ENCODE data around the gene SUN1.

The SUN1 gene

DNA sequence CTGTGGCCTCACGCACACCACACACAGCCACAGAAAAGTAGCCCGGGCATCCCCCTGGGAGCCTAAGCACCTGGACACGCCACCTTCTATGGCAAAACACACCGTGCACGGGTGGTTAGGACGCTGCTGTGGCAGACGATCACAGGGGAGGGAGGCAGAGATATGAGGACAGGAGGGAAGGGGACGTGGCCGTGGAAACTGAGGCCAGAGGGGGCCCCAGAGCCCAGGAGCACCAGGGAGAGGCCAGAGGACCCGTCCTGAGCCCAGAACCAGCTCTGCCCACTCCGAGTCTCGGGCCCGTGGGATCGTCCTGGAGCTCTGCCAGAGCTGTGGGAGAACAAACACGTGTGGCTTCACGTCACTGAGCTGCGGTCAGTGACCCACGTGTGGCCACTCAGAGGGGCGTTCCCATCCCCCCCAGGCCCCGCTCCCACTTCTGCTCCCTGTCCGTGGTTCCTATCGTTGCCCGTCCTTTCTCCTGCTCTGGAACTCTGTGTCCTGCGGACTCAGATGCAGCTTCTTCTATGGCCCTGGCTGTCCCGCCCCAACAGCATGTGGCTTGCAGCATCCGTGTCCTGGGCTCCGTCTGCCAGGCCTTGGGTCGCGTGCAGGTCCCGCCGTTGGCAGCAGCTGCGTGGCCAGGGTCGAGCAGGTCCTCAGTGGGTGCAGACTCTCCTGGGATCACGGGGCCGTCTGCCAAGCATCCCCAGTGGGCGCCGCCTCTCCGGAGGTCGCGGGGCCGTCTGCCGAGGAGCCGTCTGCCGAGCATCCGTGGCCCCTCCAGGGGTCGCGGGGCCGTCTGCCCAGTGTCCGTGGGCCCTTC, 75.1 kb downstream of the SUN1 start:
- H3K4me3 ChIP-seq (ENCODE audit: low read length), result no peak overlapping the region
- DNase-seq (ENCODE audit: low read depth), result no peak

DNA sequence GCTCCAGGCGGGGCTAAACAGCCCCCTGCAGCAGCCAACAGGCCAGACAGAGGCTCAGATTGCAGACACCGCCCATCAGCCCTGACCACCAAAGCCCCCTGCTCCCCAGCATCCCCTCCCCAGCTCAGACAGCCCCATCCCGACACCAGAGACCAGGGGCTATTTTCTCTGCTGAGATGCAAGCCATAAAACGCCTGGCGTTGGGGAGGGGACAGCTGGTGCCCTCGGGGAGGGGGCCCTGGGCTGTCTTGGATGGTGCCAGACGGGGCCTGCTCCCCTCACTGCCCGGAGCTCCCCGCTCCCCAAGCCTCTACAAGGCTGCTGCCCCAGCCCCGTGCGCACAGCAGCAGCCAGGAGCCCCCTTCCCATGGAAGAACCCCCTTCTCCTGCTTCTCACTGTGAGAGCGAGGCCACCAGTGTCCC, 75.9 kb downstream of the SUN1 start:
- no peak overlapping the region for H3K4me3 ChIP-seq (ENCODE audit: low read length)
- no peak for DNase-seq (ENCODE audit: low read depth)

More for the DNA sequence above, 75.1 kb downstream of the SUN1 start:
- TF ChIP-seq, protein P1, sequence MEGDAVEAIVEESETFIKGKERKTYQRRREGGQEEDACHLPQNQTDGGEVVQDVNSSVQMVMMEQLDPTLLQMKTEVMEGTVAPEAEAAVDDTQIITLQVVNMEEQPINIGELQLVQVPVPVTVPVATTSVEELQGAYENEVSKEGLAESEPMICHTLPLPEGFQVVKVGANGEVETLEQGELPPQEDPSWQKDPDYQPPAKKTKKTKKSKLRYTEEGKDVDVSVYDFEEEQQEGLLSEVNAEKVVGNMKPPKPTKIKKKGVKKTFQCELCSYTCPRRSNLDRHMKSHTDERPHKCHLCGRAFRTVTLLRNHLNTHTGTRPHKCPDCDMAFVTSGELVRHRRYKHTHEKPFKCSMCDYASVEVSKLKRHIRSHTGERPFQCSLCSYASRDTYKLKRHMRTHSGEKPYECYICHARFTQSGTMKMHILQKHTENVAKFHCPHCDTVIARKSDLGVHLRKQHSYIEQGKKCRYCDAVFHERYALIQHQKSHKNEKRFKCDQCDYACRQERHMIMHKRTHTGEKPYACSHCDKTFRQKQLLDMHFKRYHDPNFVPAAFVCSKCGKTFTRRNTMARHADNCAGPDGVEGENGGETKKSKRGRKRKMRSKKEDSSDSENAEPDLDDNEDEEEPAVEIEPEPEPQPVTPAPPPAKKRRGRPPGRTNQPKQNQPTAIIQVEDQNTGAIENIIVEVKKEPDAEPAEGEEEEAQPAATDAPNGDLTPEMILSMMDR (IDR thresholded peaks at IDR 0.05; ENCODE audit: insufficient read depth, low read depth, low read length, missing control alignments), result no peak

GRCh38 chr7:908591-909357, 76.5 kb downstream of the SUN1 start:
- peak; percentile 47 for DNase-seq (ENCODE audit: low read depth)
- peak overlapping the region; percentile 21 for H3K4me3 ChIP-seq (ENCODE audit: low read length)
- TF ChIP-seq, protein P1 (IDR thresholded peaks at IDR 0.05; ENCODE audit: insufficient read depth, low read depth, low read length, missing control alignments), result peak; percentile 61

More for the DNA sequence above, 75.9 kb downstream of the SUN1 start:
- TF ChIP-seq, protein P1 (IDR thresholded peaks at IDR 0.05; ENCODE audit: insufficient read depth, low read depth, low read length, missing control alignments), result no peak

- no peak overlapping the region for H3K4me3 ChIP-seq (ENCODE audit: low read length)
- TF ChIP-seq, protein P1 (IDR thresholded peaks at IDR 0.05; ENCODE audit: insufficient read depth, low read depth, low read length, missing control alignments), result no peak
- peak; percentile 27 for DNase-seq (ENCODE audit: low read depth)
Observed at GRCh38 chr7:909358-910329, 77.4 kb downstream of the SUN1 start.

GRCh38 chr7:910441-910861, 78.2 kb downstream of the SUN1 start:
- no peak overlapping the region for H3K4me3 ChIP-seq (ENCODE audit: low read length)
- DNase-seq (ENCODE audit: low read depth), result no peak
- TF ChIP-seq, protein P1 (IDR thresholded peaks at IDR 0.05; ENCODE audit: insufficient read depth, low read depth, low read length, missing control alignments), result no peak

DNA sequence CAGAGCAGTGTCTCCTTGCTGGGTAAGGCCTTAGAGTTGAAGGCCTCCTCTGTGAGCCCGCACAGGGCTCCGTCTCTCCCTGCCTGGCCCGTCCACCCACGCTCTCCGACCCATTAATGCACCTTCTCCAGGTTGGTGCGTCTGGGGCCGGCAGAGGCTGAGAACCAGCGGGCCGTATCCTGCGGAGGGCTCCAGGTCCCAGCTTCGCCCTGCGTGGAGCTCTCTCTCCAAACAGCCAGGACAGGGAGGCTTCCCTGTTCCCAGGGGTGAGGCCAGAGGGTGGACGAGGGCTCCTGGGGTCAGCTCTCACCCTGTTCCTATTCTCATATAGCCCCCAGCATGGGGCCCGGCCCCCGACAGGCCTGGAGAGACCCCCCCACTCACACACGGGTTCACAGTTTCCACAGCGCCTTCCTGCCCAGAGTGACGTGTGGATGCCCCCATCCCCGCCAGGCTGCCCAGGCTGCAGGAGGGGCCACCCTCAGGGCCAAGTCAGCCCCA, 78.7 kb downstream of the SUN1 start:
- TF ChIP-seq, protein P1 (IDR thresholded peaks at IDR 0.05; ENCODE audit: insufficient read depth, low read depth, low read length, missing control alignments), result no peak
- no peak for DNase-seq (ENCODE audit: low read depth)
- no peak overlapping the region for H3K4me3 ChIP-seq (ENCODE audit: low read length)
